HepG2 (cell line): Measurements from ENCODE around the gene MAVS. TPM values are rescaled to one million over a fixed set of nuclear protein-coding genes. Genes with fewer than 3 reads are reported as not detected.
A peak's percentile ranks its signal among the peaks of the same experiment; 100 is the strongest.

Experiments used
- CEBPB ChIP-seq: IDR thresholded peaks from 2 replicates; pipeline ENCODE4 v1.6.1; 2011; ENCODE audit warnings: low read depth, low read length, improper control_type of control experiment, borderline replicate concordance
- IKZF1 ChIP-seq: fragments of 450-650 bp; IDR thresholded peaks from 2 replicates; pipeline ENCODE4 v1.7.1; 2016
- KAT7 ChIP-seq: IDR thresholded peaks from 2 replicates; pipeline ENCODE4 v1.6.1; 2018; ENCODE audit warnings: borderline replicate concordance, missing compliant biosample characterization
- KLF6 ChIP-seq: IDR thresholded peaks from 2 replicates; pipeline ENCODE4 v1.8.0; 2016; ENCODE audit warnings: missing biosample characterization, missing genetic modification reagents
- ZFY ChIP-seq: sonication (generic); formaldehyde crosslinking; IDR thresholded peaks from 2 replicates; pipeline ENCODE4 v1.4.0; 2020; ENCODE audit warnings: missing genetic modification reagents
- ZNF224 ChIP-seq: sonication (generic); formaldehyde crosslinking; IDR thresholded peaks from 2 replicates; pipeline ENCODE4 v1.5.0; 2020; ENCODE audit warnings: mild to moderate bottlenecking, missing genetic modification reagents
- ZNF737 ChIP-seq: sonication (generic); formaldehyde crosslinking; IDR thresholded peaks from 2 replicates; pipeline ENCODE4 v1.5.0; 2020; ENCODE audit warnings: missing genetic modification reagents, mild to moderate bottlenecking, borderline replicate concordance
- polyA plus RNA-seq, 8 experiments: library from polyadenylated mRNA; depleted of rRNA in 3 of 8; stranded (reverse) in 7 of 8; unstranded in 1 of 8; fragments of >200 nt; fragmentation: Illumina TruSeq in 4 of 8; extraction: Trizol in 4 of 8; gene quantifications; 2 replicates each; pipeline versions ENCODE4 v1.2.1 to v1.2.3, GENCODE V29; 2011 to 2016; ENCODE audit warnings: low read depth in 4 of 8, missing spikeins in 1 of 8, mixed read lengths in 1 of 8; ENCODE audit not compliant: insufficient read depth in 1 of 8
- total RNA-seq, 5 experiments: library from RNA; depleted of rRNA; stranded (reverse); fragments of >200 nt; fragmentation: Illumina TruSeq; extraction: Trizol; gene quantifications; 2 replicates each; pipeline ENCODE4 v1.2.3, GENCODE V29; 2016; ENCODE audit warnings: low read depth in 1 of 5
- TF ChIP-seq, protein P1 (sequence below): sonication (generic); formaldehyde crosslinking; IDR thresholded peaks from 2 replicates; pipeline ENCODE4 v1.5.1; 2020; ENCODE audit warnings: missing genetic modification reagents, mild to moderate bottlenecking, borderline replicate concordance
- TF ChIP-seq, protein P2 (sequence below): sonication (generic); formaldehyde crosslinking; IDR thresholded peaks from 2 replicates; pipeline ENCODE4 v1.5.1; 2020; ENCODE audit warnings: missing genetic modification reagents, mild to moderate bottlenecking, borderline replicate concordance
- TF ChIP-seq, protein P3 (sequence below): sonication (generic); formaldehyde crosslinking; IDR thresholded peaks from 2 replicates; pipeline ENCODE4 v1.4.0; 2020; ENCODE audit warnings: mild to moderate bottlenecking, missing genetic modification reagents, borderline replicate concordance
- TF ChIP-seq, protein P4 (sequence below): sonication (generic); formaldehyde crosslinking; IDR thresholded peaks from 2 replicates; pipeline ENCODE4 v1.9.0; 2022; ENCODE audit warnings: missing genetic modification reagents, mild to moderate bottlenecking, borderline replicate concordance
- TF ChIP-seq, protein P5 (sequence below): sonication (generic); formaldehyde crosslinking; IDR thresholded peaks from 2 replicates; pipeline ENCODE4 v1.4.0; 2020; ENCODE audit warnings: missing genetic modification reagents, borderline replicate concordance
- TF ChIP-seq, protein P6 (sequence below): sonication (generic); formaldehyde crosslinking; IDR thresholded peaks from 2 replicates; pipeline ENCODE4 v1.4.0; 2020; ENCODE audit warnings: missing genetic modification reagents

The MAVS gene
- total and polyA plus RNA-seq, 2 of the 13 experiments (the other 11 are each of a cell fraction or from before 2014, with no cell fraction given): 27.3 to 36.6 TPM

GRCh38 chr20:3869839-3870634 lies 23.4 kb downstream of the MAVS start (continued):
- TF ChIP-seq, protein P1, sequence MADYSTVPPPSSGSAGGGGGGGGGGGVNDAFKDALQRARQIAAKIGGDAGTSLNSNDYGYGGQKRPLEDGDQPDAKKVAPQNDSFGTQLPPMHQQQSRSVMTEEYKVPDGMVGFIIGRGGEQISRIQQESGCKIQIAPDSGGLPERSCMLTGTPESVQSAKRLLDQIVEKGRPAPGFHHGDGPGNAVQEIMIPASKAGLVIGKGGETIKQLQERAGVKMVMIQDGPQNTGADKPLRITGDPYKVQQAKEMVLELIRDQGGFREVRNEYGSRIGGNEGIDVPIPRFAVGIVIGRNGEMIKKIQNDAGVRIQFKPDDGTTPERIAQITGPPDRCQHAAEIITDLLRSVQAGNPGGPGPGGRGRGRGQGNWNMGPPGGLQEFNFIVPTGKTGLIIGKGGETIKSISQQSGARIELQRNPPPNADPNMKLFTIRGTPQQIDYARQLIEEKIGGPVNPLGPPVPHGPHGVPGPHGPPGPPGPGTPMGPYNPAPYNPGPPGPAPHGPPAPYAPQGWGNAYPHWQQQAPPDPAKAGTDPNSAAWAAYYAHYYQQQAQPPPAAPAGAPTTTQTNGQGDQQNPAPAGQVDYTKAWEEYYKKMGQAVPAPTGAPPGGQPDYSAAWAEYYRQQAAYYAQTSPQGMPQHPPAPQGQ: no peak
- TF ChIP-seq CEBPB (no peak), ZNF224 (0 out of 2 replicates have a peak, but pooled peaks have one; percentile 20), IKZF1 (no peak), KLF6 (CRISPR knock-in tag) (no peak), KAT7 (no peak), ZFY (CRISPR knock-in tag) (no peak), ZNF737 (CRISPR knock-in tag) (0 out of 2 replicates have a peak, but pooled peaks have one; percentile 32)
- TF ChIP-seq, protein P2, sequence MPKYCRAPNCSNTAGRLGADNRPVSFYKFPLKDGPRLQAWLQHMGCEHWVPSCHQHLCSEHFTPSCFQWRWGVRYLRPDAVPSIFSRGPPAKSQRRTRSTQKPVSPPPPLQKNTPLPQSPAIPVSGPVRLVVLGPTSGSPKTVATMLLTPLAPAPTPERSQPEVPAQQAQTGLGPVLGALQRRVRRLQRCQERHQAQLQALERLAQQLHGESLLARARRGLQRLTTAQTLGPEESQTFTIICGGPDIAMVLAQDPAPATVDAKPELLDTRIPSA (CRISPR knock-in tag): no peak
- TF ChIP-seq, protein P3, sequence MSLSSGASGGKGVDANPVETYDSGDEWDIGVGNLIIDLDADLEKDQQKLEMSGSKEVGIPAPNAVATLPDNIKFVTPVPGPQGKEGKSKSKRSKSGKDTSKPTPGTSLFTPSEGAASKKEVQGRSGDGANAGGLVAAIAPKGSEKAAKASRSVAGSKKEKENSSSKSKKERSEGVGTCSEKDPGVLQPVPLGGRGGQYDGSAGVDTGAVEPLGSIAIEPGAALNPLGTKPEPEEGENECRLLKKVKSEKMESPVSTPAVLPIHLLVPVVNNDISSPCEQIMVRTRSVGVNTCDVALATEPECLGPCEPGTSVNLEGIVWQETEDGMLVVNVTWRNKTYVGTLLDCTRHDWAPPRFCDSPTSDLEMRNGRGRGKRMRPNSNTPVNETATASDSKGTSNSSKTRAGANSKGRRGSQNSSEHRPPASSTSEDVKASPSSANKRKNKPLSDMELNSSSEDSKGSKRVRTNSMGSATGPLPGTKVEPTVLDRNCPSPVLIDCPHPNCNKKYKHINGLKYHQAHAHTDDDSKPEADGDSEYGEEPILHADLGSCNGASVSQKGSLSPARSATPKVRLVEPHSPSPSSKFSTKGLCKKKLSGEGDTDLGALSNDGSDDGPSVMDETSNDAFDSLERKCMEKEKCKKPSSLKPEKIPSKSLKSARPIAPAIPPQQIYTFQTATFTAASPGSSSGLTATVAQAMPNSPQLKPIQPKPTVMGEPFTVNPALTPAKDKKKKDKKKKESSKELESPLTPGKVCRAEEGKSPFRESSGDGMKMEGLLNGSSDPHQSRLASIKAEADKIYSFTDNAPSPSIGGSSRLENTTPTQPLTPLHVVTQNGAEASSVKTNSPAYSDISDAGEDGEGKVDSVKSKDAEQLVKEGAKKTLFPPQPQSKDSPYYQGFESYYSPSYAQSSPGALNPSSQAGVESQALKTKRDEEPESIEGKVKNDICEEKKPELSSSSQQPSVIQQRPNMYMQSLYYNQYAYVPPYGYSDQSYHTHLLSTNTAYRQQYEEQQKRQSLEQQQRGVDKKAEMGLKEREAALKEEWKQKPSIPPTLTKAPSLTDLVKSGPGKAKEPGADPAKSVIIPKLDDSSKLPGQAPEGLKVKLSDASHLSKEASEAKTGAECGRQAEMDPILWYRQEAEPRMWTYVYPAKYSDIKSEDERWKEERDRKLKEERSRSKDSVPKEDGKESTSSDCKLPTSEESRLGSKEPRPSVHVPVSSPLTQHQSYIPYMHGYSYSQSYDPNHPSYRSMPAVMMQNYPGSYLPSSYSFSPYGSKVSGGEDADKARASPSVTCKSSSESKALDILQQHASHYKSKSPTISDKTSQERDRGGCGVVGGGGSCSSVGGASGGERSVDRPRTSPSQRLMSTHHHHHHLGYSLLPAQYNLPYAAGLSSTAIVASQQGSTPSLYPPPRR: 0 out of 2 replicates have a peak, but pooled peaks have one; percentile 19
- TF ChIP-seq, protein P4, sequence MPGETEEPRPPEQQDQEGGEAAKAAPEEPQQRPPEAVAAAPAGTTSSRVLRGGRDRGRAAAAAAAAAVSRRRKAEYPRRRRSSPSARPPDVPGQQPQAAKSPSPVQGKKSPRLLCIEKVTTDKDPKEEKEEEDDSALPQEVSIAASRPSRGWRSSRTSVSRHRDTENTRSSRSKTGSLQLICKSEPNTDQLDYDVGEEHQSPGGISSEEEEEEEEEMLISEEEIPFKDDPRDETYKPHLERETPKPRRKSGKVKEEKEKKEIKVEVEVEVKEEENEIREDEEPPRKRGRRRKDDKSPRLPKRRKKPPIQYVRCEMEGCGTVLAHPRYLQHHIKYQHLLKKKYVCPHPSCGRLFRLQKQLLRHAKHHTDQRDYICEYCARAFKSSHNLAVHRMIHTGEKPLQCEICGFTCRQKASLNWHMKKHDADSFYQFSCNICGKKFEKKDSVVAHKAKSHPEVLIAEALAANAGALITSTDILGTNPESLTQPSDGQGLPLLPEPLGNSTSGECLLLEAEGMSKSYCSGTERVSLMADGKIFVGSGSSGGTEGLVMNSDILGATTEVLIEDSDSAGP: 0 out of 2 replicates have a peak, but pooled peaks have one; percentile 23
- TF ChIP-seq, protein P5, sequence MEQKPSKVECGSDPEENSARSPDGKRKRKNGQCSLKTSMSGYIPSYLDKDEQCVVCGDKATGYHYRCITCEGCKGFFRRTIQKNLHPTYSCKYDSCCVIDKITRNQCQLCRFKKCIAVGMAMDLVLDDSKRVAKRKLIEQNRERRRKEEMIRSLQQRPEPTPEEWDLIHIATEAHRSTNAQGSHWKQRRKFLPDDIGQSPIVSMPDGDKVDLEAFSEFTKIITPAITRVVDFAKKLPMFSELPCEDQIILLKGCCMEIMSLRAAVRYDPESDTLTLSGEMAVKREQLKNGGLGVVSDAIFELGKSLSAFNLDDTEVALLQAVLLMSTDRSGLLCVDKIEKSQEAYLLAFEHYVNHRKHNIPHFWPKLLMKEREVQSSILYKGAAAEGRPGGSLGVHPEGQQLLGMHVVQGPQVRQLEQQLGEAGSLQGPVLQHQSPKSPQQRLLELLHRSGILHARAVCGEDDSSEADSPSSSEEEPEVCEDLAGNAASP (CRISPR knock-in tag): no peak
- TF ChIP-seq, protein P6, sequence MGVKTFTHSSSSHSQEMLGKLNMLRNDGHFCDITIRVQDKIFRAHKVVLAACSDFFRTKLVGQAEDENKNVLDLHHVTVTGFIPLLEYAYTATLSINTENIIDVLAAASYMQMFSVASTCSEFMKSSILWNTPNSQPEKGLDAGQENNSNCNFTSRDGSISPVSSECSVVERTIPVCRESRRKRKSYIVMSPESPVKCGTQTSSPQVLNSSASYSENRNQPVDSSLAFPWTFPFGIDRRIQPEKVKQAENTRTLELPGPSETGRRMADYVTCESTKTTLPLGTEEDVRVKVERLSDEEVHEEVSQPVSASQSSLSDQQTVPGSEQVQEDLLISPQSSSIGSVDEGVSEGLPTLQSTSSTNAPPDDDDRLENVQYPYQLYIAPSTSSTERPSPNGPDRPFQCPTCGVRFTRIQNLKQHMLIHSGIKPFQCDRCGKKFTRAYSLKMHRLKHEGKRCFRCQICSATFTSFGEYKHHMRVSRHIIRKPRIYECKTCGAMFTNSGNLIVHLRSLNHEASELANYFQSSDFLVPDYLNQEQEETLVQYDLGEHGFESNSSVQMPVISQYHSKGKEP (CRISPR knock-in tag): no peak
